KMS-11 (cell line): ENCODE data around the gene HECA.
"Not testable (repeated sequence)": the region's sequence is repeated elsewhere in the genome, so short reads cannot be mapped to it uniquely, and the experiment has no call there.

Experiments used
- H2AFZ ChIP-seq: fragments of 200-600 bp; sonication (generic); 2 replicates; pipeline ENCODE4 v1.6.1; 2016; ENCODE audit warnings: antibody characterized with exemption, mixed run types, low read depth
- H3K27ac ChIP-seq: fragments of 200-600 bp; sonication (generic); 2 replicates; pipeline ENCODE4 v1.6.1; 2016; ENCODE audit warnings: mild to moderate bottlenecking, mixed run types
- H3K27me3 ChIP-seq: fragments of 200-600 bp; sonication (generic); 2 replicates; pipeline ENCODE4 v1.6.1; 2017; ENCODE audit warnings: mild to moderate bottlenecking, low read depth, mixed run types, moderate library complexity; ENCODE audit not compliant: insufficient read depth
- H3K36me3 ChIP-seq: fragments of 200-600 bp; sonication (generic); 2 replicates; pipeline ENCODE4 v1.6.1; 2017; ENCODE audit warnings: mild to moderate bottlenecking, mixed run types; ENCODE audit not compliant: insufficient read depth
- H3K4me1 ChIP-seq: fragments of 200-600 bp; sonication (generic); 2 replicates; pipeline ENCODE4 v1.6.1; 2016; ENCODE audit warnings: mild to moderate bottlenecking, low read depth, mixed run types; ENCODE audit not compliant: poor library complexity, severe bottlenecking
- H3K4me2 ChIP-seq: fragments of 200-600 bp; sonication (generic); 2 replicates; pipeline ENCODE4 v1.7.0; 2016; ENCODE audit warnings: mild to moderate bottlenecking, mixed run types
- H3K4me3 ChIP-seq: fragments of 200-600 bp; sonication (generic); IDR thresholded peaks from 2 replicates; pipeline ENCODE4 v1.6.1; 2017; ENCODE audit warnings: low read depth, low read length, mixed read lengths; ENCODE audit not compliant: insufficient read depth
- H3K79me2 ChIP-seq: fragments of 200-600 bp; sonication (generic); 2 replicates; pipeline ENCODE4 v1.6.1; 2016; ENCODE audit warnings: low read depth, mixed run types; ENCODE audit not compliant: insufficient read depth
- H3K9ac ChIP-seq: fragments of 200-600 bp; sonication (generic); 2 replicates; pipeline ENCODE4 v1.6.1; 2016; ENCODE audit warnings: mild to moderate bottlenecking, mixed run types
- H4K20me1 ChIP-seq: fragments of 200-600 bp; sonication (generic); 2 replicates; pipeline ENCODE4 v1.6.1; 2016; ENCODE audit warnings: mild to moderate bottlenecking, mixed run types; ENCODE audit not compliant: insufficient read depth
- CTCF ChIP-seq: fragments of 200-600 bp; sonication (generic); conservative IDR thresholded peaks from 2 replicates; pipeline ENCODE4 v1.6.1; 2017; ENCODE audit warnings: low read depth, mild to moderate bottlenecking, antibody characterized with exemption, low read length, moderate library complexity, mixed read lengths

HECA gene

GRCh38 chr6:139137706-139138105 is 2.8 kb downstream of the HECA start:
- Histone ChIP-seq H3K79me2 (peaks cover 41% of the 10 kb centered on the region), H2AFZ (no peak overlapping the region), H3K27ac (no peak overlapping the region), H3K4me3 (no peak overlapping the region), H3K4me1 (peaks cover 17% of the 10 kb centered on the region), H3K4me2 (peak overlapping the region; percentile 84), H3K36me3 (no peaks in the 10 kb centered on the region), H3K27me3 (no peaks in the 10 kb centered on the region), H3K9ac (no peak overlapping the region), H4K20me1 (no peaks in the 10 kb centered on the region)
- TF ChIP-seq CTCF, result no peak

- Histone ChIP-seq H3K4me1 (peaks cover 25% of the 10 kb centered on the region), H3K79me2 (peaks cover 47% of the 10 kb centered on the region)
- H3K36me3 ChIP-seq, H3K4me3 ChIP-seq, H3K9ac ChIP-seq, H3K27me3 ChIP-seq, H3K27ac ChIP-seq, H3K4me2 ChIP-seq, H2AFZ ChIP-seq, H4K20me1 ChIP-seq: not testable (repeated sequence)
Measured at GRCh38 chr6:139140854-139141253, 6.0 kb downstream of the HECA start.

GRCh38 chr6:139142262-139142661 is 7.4 kb downstream of the HECA start:
- Histone ChIP-seq H2AFZ (no peak overlapping the region), H3K4me1 (peaks cover 17% of the 10 kb centered on the region), H4K20me1 (no peaks in the 10 kb centered on the region), H3K79me2 (peaks cover 46% of the 10 kb centered on the region), H3K36me3 (no peaks in the 10 kb centered on the region), H3K27me3 (no peaks in the 10 kb centered on the region), H3K4me2 (no peak overlapping the region), H3K9ac (no peak overlapping the region), H3K27ac (no peak overlapping the region), H3K4me3 (no peak overlapping the region)
- no peak for TF ChIP-seq CTCF

DNA sequence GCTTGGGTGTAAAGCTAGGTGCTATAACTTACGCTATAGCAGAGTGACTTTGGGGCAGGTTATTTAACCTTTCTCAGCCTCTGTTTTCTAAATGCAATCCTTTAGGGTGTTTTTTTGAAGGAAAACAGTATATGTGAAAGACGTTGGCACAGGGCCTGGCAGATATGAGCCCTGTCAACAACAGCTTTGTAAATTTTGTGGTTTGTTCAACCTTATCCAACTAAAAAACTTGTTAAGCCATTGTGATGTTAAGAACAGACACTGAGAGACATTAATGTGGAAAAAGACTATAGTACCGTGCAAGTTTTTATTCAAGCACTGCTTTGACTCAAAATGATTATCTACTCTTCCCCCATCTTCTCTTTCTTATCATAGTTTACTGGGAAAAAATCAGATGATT is 8.2 kb downstream of the HECA start:
- TF ChIP-seq CTCF, result no peak
- Histone ChIP-seq H3K4me3 (no peak overlapping the region), H3K4me1 (peaks cover 10% of the 10 kb centered on the region), H3K27me3 (no peaks in the 10 kb centered on the region), H2AFZ (no peak overlapping the region), H3K36me3 (no peaks in the 10 kb centered on the region), H3K27ac (no peak overlapping the region), H3K4me2 (no peak overlapping the region), H3K79me2 (peaks cover 42% of the 10 kb centered on the region; the same call in 1 of the 2 replicates), H3K9ac (no peak overlapping the region), H4K20me1 (no peaks in the 10 kb centered on the region)

DNA sequence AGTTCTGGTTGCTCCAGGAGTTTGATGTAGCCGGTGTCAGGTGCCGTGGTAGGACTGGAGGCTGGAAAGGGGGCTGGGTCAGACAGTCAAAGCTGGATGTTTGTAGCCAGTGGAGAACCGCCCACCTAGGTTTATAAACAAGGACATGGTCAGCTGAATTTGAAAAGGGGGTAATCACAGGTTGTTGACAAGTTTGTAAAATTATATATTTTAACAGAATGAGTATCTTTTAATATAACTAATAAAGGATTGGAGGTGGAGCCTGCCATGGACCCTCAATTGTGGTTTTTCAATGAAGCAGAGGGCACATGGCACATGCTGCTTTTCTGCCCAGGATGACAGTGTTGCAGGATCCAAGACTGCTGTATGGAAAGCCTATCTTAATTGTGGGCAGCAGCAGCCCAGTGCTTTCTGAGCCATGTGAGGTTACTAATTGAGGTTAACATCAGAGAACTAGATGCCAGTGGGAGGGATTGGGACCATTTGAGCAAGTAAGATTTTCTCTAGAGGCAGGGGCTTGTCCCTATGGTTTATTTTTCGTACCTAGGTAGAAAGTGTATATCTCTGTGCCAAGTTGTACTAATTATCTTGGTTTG is 9.7 kb downstream of the HECA start:
- Histone ChIP-seq H3K79me2 (peaks cover 29% of the 10 kb centered on the region; the same call in 1 of the 2 replicates), H3K36me3 (no peaks in the 10 kb centered on the region), H4K20me1 (no peaks in the 10 kb centered on the region), H2AFZ (no peak overlapping the region), H3K9ac (no peak overlapping the region), H3K4me3 (no peak overlapping the region), H3K27ac (no peak overlapping the region), H3K27me3 (no peaks in the 10 kb centered on the region), H3K4me1 (peaks cover 7% of the 10 kb centered on the region), H3K4me2 (no peak overlapping the region)
- no peak for TF ChIP-seq CTCF
